Adipocyte (in vitro differentiated cells): ENCODE data around the gene AFF3.
"Not testable (repeated sequence)": the region's sequence is repeated elsewhere in the genome, so short reads cannot be mapped to it uniquely, and the experiment has no call there.

Source experiments
- DNase-seq: peaks from one replicate; pipeline ENCODE4 v3.0.0-alpha.2; 2015; ENCODE audit warnings: low read depth
- H3K27me3 ChIP-seq: replicated peaks from 2 replicates; pipeline ENCODE4 v1.7.0; 2013; ENCODE audit warnings: mild to moderate bottlenecking, low read length, moderate library complexity; ENCODE audit not compliant: control insufficient read depth, insufficient read depth
- H3K36me3 ChIP-seq: 2 replicates; pipeline ENCODE4 v1.7.0; 2013; ENCODE audit warnings: low read length, mild to moderate bottlenecking, moderate library complexity; ENCODE audit not compliant: control insufficient read depth, insufficient read depth, severe bottlenecking
- H3K4me1 ChIP-seq: 2 replicates; pipeline ENCODE4 v1.7.0; 2013; ENCODE audit warnings: mild to moderate bottlenecking, low read length, moderate library complexity; ENCODE audit not compliant: control insufficient read depth, insufficient read depth
- H3K4me3 ChIP-seq: 2 replicates; pipeline ENCODE4 v1.7.0; 2013; ENCODE audit warnings: mild to moderate bottlenecking, low read length, moderate library complexity
- H3K9ac ChIP-seq: 2 replicates; pipeline ENCODE4 v1.7.0; 2013; ENCODE audit warnings: mild to moderate bottlenecking, low read length, moderate library complexity
- H3K9me3 ChIP-seq: 2 replicates; pipeline ENCODE4 v1.7.0; 2013; ENCODE audit warnings: mild to moderate bottlenecking, low read length, moderate library complexity; ENCODE audit not compliant: control insufficient read depth

The AFF3 gene

DNA sequence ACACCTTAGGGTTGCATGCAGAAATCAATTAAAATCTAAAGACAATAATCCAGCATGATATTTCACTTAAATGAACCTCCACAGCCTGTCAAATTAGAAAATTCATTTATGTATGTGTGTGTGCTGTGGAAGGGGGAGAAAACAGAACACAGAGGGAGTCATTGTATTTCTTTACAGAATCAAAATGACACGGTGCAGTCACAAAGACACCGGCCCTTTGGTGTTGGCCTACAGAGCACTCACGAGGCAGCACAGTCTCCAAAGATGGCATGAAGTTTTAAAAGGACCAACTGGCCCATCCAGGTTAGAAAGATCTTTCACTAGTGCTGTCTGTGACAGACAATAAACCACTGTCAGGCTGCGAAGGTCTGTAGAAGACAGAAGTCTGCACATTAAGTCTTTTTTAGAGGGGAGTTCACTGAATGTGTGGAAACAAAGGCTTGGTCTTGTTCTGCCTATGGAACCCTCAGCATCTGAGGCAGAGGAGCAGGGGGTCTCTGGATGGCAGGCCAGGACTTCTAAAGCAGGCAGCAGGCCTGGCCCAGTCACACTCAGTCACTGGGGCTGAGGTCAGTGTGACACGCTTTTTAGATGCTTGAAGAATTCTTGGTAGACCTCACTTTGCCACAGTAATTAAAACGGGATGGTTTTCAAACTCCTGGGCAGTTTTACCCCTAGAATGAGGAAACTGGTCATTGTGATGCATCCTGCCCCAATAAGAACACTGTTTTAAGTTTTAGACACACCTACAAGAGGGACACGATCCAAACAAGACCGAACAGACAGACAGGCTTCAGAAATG lies 184.9 kb downstream of the AFF3 start:
- peak; percentile 15 for DNase-seq
- Histone ChIP-seq H3K27me3 (peaks cover 3% of the 10 kb centered on the region), H3K36me3 (no peaks in the 10 kb centered on the region), H3K9me3 (no peaks in the 10 kb centered on the region), H3K4me3 (no peak overlapping the region), H3K9ac (no peak overlapping the region), H3K4me1 (peaks cover 8% of the 10 kb centered on the region)

DNA sequence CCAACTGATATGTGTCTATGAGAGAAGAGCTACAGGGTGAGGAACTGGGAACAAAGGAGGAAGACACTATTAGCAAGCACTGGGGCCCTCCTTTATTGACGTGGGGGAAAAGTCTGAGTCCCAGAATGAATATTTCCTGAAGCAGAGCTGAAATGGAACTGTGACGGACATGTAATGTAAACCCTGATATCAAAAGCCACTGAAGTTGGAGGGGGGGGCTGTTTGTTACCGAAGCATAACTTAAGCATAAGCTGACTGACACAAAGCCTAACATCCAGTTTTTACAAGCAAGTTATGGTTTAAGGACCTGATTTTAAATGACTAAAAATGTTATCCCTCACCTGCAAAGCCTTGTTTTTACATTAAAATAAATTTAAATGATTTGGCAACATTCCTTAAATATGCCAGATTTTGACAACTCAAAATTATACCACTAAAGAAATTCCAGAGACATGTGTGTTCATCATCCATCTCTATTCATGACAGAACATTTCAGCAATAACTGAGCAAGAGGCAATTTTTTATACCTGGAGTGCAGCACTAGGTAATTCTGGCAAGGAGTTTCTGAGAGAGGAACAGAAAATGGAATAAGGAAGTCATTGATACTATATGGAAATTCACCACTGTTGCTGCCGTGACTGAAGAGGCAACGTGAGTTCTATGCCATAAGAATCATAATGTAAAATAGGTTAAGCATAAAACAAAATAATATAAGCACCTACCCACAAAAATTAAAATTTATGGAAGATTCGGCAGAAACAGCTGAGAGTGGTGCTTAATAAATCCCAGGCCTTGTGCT lies 186.0 kb downstream of the AFF3 start:
- no peak for DNase-seq
- Histone ChIP-seq H3K9ac (no peak overlapping the region), H3K27me3 (peaks cover 3% of the 10 kb centered on the region), H3K4me1 (peaks cover 8% of the 10 kb centered on the region), H3K9me3 (no peaks in the 10 kb centered on the region), H3K36me3 (no peaks in the 10 kb centered on the region), H3K4me3 (no peak overlapping the region)

DNA sequence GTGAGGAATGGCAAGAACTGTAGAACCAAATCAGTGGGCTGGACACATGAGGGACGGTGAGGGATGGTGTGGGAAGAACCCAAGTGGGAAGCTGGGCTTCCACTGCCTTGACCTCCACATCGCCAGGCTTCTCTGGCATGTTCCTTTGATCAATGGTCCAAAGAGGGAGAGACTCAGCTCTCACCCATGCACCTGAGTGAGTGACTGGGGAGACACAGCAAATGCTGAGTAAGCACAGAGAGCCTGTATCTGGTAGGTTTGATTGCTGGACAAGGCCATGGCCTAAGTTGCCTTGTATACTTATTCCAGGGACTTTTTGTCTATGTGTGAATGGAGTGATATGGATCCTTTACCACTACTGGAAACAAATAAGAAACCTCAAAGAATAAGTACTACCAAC lies 188.6 kb downstream of the AFF3 start:
- H3K9me3 ChIP-seq = no peaks in the 10 kb centered on the region
- H3K9ac ChIP-seq = no peak overlapping the region
- no peak for DNase-seq
- no peaks in the 10 kb centered on the region for H3K27me3 ChIP-seq
- no peaks in the 10 kb centered on the region for H3K4me1 ChIP-seq
- no peak overlapping the region for H3K4me3 ChIP-seq
- H3K36me3 ChIP-seq = no peaks in the 10 kb centered on the region

DNA sequence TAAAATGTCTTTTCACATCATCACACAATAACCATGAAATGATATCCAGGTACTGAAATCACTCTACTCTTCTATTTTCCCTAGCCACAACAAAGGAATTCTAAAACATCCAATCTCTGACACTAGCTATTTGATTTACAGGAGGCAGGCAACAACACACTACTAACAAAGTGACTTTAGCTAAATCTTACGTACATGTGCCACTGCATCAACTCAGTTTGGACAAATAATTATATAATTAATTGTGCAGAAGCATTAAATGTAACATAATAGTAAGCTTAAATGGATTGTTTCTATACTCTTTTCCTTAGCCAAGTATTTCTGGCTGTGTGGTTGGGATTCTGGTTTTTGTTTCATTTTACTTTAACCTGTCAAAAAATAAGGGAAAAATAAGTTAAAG lies 192.4 kb downstream of the AFF3 start:
- Histone ChIP-seq H3K4me1 (no peaks in the 10 kb centered on the region), H3K9ac (no peak overlapping the region), H3K36me3 (no peaks in the 10 kb centered on the region), H3K27me3 (peaks cover 2% of the 10 kb centered on the region), H3K9me3 (no peaks in the 10 kb centered on the region), H3K4me3 (no peak overlapping the region)
- DNase-seq = no peak

DNA sequence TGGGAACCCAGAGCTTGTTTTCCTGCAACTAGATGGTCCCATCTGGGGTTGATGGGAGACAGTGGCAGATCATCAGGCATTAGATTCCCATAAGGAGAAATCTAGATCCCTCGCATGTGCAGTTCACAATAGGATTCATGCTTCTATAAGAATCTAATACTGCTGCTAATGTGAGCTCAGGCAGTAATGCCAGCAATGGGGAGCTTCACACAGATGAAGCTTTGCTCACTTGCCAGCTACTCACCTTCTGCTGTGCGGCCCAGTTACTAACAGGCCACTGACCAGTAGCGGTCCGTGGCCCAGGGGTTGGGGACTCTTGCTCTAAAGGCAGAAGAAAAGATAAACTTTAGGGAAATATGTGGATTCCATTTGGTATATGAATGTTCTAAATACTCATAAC lies 192.9 kb downstream of the AFF3 start:
- H3K27me3 ChIP-seq = peaks cover 6% of the 10 kb centered on the region
- H3K36me3 ChIP-seq = no peaks in the 10 kb centered on the region
- no peak overlapping the region for H3K9ac ChIP-seq
- no peak overlapping the region for H3K4me3 ChIP-seq
- H3K9me3 ChIP-seq = no peaks in the 10 kb centered on the region
- H3K4me1 ChIP-seq = no peaks in the 10 kb centered on the region
- DNase-seq = no peak

DNA sequence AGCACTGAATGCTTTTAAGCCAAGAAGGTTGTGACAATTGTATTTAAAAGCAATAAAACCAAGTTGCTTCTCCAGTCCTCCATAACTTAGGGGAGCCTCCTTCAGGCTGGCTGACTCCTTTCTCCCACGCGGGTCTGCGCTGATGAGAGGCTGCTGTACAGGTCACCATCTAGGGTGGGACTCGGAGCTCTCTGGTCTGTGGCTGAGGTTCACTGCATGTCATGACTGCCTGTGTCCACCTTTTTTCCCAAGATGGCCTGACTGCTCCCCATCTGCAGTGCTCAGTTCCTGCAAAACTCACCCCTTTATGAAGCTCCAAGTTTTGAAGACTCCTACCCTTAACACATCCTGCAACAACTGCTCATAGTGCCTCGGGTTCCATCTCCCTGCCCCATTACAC lies 194.4 kb downstream of the AFF3 start:
- H3K4me1 ChIP-seq = no peaks in the 10 kb centered on the region
- H3K4me3 ChIP-seq = no peak overlapping the region
- H3K9ac ChIP-seq = no peak overlapping the region
- H3K36me3 ChIP-seq = no peaks in the 10 kb centered on the region
- no peak for DNase-seq
- H3K9me3 ChIP-seq = no peaks in the 10 kb centered on the region
- peaks cover 8% of the 10 kb centered on the region for H3K27me3 ChIP-seq

DNA sequence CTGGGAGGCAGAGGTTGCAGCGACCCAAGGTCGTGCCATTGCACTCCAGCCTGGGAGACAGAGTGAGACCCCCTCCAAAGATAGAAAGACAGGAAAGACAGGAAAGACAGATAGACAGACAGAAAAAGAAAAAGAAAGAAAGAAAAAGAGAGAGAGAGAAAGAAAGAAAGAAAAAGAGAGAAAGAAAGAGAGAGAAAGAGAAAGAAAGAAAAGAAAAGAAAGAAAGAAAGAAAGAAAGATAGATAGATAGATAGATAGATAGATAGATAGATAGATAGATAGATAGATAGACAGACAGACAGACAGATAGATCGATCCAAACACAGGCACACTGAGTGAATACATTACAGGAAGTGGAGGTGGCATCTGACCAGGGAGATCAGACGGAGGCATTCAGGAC lies 195.0 kb downstream of the AFF3 start:
- not testable (repeated sequence) for H3K4me3 ChIP-seq, H3K9me3 ChIP-seq, H3K9ac ChIP-seq, H3K4me1 ChIP-seq, DNase-seq, H3K27me3 ChIP-seq, H3K36me3 ChIP-seq

DNA sequence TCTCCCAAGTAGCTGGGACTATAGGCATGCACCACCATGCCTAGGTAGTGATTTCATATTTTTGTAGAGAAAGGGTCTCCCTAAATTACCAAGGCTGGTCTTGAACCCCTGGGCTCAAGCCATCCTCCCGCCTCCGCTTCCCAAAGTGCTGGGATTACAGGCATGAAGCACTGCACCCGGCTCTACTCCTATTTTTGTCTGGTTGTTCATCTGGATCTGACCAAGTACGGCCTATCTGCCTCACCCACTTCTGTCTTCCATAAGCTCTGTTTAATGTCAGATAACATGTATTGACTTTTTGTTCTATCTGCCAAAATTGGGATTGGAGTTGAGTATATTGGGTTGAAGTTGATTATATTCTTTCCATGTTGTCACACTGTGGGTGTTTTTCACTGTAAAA lies 198.4 kb downstream of the AFF3 start:
- Histone ChIP-seq H3K27me3 (peaks cover 13% of the 10 kb centered on the region), H3K4me3 (no peak overlapping the region), H3K4me1 (no peaks in the 10 kb centered on the region), H3K9me3 (peaks cover 8% of the 10 kb centered on the region), H3K9ac (no peak overlapping the region), H3K36me3 (no peaks in the 10 kb centered on the region)
- no peak for DNase-seq

DNA sequence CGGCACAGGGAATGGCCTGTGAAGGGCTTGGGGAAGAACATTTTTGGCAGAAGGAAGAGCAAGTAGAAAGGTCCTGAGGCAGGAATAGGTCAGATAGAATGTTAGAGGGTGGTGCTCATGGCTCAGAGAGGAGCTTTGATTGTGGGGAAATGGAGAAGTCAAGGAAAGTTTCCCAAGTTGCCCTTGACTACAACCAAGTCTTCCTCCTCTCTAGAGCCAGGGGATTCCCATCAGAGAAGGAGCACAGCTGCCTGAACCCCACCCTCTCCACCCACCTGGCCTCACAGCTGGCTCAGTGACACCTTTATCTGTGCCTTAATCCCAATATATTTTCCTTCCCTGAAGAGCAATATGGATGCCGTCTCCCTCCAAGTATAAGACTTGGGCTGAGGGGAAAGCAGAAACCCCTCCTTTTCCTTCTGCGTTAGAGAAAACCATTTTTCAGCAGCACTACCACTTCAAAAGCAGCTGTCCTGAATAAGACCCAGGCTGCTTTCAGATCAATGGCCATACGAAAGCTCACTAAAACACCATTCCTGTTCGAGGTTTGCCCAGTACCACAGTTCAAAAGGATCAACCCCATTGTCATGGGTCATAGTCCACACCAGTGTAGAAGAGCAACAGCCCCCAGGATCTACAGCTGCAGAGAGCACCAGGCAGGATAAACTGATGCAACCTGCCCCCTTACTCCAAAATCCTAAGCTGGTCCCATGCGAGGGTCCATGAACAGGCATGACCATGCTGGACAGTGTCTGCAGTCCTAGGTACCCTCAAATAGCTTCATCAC lies 199.6 kb downstream of the AFF3 start:
- H3K27me3 ChIP-seq = peaks cover 13% of the 10 kb centered on the region

DNA sequence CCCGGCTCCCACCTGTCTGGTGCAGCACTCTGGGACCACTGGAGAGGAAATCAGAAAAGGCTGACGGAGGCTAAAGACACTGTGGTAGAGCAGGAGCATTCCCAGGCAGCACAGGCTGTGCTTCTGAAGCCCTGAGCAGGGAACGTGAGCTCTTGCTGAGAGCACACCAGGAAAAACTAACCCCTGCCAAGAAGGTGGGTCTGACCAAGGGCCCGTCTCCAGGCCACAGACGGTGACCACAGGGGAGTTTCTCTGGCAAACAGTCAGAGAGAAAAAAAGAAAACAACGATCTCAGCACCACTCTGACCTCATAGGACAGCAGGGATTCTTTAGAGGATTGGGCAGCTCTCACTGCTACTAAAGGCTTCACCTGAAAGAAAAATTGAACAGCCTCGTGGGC lies 201.4 kb downstream of the AFF3 start:
- DNase-seq = no peak
- Histone ChIP-seq H3K27me3 (peaks cover 18% of the 10 kb centered on the region), H3K9ac (no peak overlapping the region), H3K36me3 (no peaks in the 10 kb centered on the region), H3K4me3 (no peak overlapping the region), H3K4me1 (no peaks in the 10 kb centered on the region), H3K9me3 (peaks cover 8% of the 10 kb centered on the region)

More for the DNA sequence above, 199.6 kb downstream of the AFF3 start:
- Histone ChIP-seq H3K4me3 (no peak overlapping the region), H3K36me3 (no peaks in the 10 kb centered on the region), H3K9ac (no peak overlapping the region), H3K4me1 (no peaks in the 10 kb centered on the region), H3K9me3 (peaks cover 8% of the 10 kb centered on the region)
- DNase-seq = no peak

DNA sequence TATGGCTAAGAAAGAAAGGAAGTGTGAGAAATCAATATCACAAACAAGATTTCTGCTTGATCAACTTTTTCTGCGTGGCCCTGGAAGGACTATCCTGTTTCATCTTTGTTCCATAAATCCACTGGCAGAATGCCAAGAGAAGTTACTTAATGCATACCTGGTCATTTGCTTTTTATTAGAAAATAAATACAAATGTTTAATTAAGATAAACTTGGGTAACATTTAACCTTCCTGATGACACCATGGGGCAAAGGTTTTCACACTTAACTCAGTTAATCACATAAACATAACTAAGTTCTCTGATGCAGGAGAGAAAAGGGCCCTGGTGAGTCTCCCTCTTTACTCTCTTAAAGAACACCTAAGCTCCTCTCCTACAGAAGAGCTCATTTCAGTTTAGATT lies 203.3 kb downstream of the AFF3 start:
- Histone ChIP-seq H3K9me3 (peaks cover 8% of the 10 kb centered on the region), H3K27me3 (peaks cover 15% of the 10 kb centered on the region), H3K9ac (no peak overlapping the region), H3K4me1 (no peaks in the 10 kb centered on the region), H3K4me3 (no peak overlapping the region), H3K36me3 (no peaks in the 10 kb centered on the region)
- DNase-seq = no peak
